Astrocyte (in vitro differentiated cells and primary cell): ENCODE results near the gene ICA1. TPM values are rescaled to one million over a fixed set of nuclear protein-coding genes. Genes with fewer than 3 reads are reported as not detected.

Experiments used
- DNase-seq: peaks from one replicate; pipeline ENCODE4 v3.0.0-alpha.2; 2010; ENCODE audit warnings: low read depth
- FAIRE-seq: peaks from 2 replicates; lab custom pipeline; 2011; peaks lifted over from hg19 to GRCh38; lab: Jason Lieb, UNC
- H2AFZ ChIP-seq: 2 replicates; pipeline ENCODE4 v1.6.0; 2012; ENCODE audit warnings: low read depth, low read length, inconsistent platforms
- H3K27ac ChIP-seq: 2 replicates; pipeline ENCODE4 v1.5.1; 2011; ENCODE audit warnings: low read depth, low read length, inconsistent platforms
- H3K27me3 ChIP-seq: 2 replicates; pipeline ENCODE4 v1.6.0; 2011; ENCODE audit warnings: low read length, inconsistent platforms; ENCODE audit not compliant: insufficient read depth
- H3K36me3 ChIP-seq: 2 replicates; pipeline ENCODE4 v1.5.1; 2011; ENCODE audit warnings: low read length, inconsistent platforms; ENCODE audit not compliant: insufficient read depth
- H3K4me1 ChIP-seq: 2 replicates; pipeline ENCODE4 v1.5.1; 2011; ENCODE audit warnings: low read length, inconsistent platforms; ENCODE audit not compliant: insufficient read depth
- H3K4me2 ChIP-seq: 2 replicates; pipeline ENCODE4 v1.6.0; 2012; ENCODE audit warnings: low read length, inconsistent platforms
- H3K4me3 ChIP-seq: 2 replicates; pipeline ENCODE4 v1.5.1; 2011; ENCODE audit warnings: low read depth, mild to moderate bottlenecking, low read length, inconsistent platforms; ENCODE audit not compliant: insufficient read depth
- H3K79me2 ChIP-seq: 2 replicates; pipeline ENCODE4 v1.6.0; 2012; ENCODE audit warnings: mild to moderate bottlenecking, low read length, inconsistent platforms; ENCODE audit not compliant: insufficient read depth
- H3K9ac ChIP-seq: 2 replicates; pipeline ENCODE4 v1.6.0; 2012; ENCODE audit warnings: mild to moderate bottlenecking, low read length, inconsistent platforms
- H3K9me3 ChIP-seq: 2 replicates; pipeline ENCODE4 v1.5.1; 2012; ENCODE audit warnings: low read depth, mild to moderate bottlenecking, low read length, inconsistent platforms; ENCODE audit not compliant: insufficient read depth
- H4K20me1 ChIP-seq: 2 replicates; pipeline ENCODE4 v1.6.0; 2012; ENCODE audit warnings: low read length, inconsistent platforms; ENCODE audit not compliant: insufficient read depth
- H3K27ac Mint-ChIP-seq: one replicate; pipeline ENCODE4 v1.8.0; 2021; ENCODE audit warnings: mild to moderate bottlenecking, mixed read lengths; ENCODE audit not compliant: unreplicated experiment
- H3K27me3 Mint-ChIP-seq: one replicate; pipeline ENCODE4 v1.8.0; 2021; ENCODE audit warnings: low read depth, mixed read lengths; ENCODE audit not compliant: unreplicated experiment
- H3K36me3 Mint-ChIP-seq: one replicate; pipeline ENCODE4 v1.8.0; 2021; ENCODE audit warnings: low read depth, mixed read lengths; ENCODE audit not compliant: unreplicated experiment
- H3K4me1 Mint-ChIP-seq: one replicate; pipeline ENCODE4 v1.8.0; 2021; ENCODE audit warnings: low read depth, mixed read lengths; ENCODE audit not compliant: unreplicated experiment
- H3K4me3 Mint-ChIP-seq: one replicate; pipeline ENCODE4 v1.8.0; 2021; ENCODE audit warnings: mild to moderate bottlenecking, moderate library complexity, mixed read lengths; ENCODE audit not compliant: unreplicated experiment
- H3K9me3 Mint-ChIP-seq: one replicate; pipeline ENCODE4 v1.8.0; 2021; ENCODE audit warnings: mild to moderate bottlenecking, mixed read lengths; ENCODE audit not compliant: unreplicated experiment
- EZH2 ChIP-seq: IDR thresholded peaks from 2 replicates; pipeline ENCODE4 v1.6.1; 2012; ENCODE audit warnings: mild to moderate bottlenecking, low read length, inconsistent platforms; ENCODE audit not compliant: insufficient read depth
- total RNA-seq: library from RNA; stranded (reverse); gene quantifications from 2 replicates; pipeline ENCODE4 v1.2.1, GENCODE V29; 2021
- TF ChIP-seq, protein P1 (sequence below): IDR thresholded peaks from 2 replicates; pipeline ENCODE4 v1.5.1; 2011; ENCODE audit warnings: low read depth, mild to moderate bottlenecking, inconsistent platforms, low read length, moderate library complexity; ENCODE audit not compliant: insufficient read depth

The ICA1 gene
- total RNA-seq, 1 donor from 2014 or later = 8.0 TPM

DNA sequence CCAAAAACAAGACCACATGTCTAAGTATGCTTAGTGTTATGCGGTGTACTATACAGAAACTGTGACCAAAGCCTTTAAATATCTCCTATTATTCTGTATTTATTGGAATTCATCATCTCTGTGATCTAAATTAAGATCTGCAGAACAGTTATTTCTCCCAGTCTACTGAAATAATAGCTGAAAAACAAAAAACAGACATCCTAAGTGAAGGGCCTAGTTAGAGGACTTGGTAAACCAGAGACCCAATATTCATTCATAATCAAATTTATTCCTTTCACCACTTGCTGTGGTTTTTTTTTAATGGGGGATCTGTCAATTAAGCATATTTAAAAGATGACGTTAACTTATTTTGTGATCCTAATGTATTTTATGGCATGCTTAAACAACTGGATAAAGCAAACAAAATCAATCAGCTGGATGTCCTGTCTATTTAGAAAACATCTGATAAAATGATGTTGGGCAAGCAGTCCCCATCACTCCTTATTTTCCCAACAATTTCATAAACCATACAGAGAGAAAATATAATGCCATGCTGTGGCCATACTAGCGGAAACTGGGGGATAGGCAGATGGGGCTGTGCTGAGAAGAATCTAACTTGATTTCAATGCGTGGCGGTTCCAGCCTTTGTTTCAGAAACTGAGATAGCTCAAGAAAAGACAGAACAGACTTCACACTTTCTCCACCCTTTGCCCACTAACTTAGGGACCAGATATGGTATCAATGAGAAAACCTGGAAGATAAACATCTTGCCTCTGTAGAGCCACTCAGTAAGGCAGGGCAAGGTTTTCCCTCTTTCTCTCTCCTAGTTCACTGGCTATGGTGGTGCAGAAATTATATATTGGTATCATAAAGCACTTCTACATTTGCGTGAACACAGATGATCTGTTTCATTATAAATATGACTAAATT lies 32.9 kb downstream of the ICA1 start:
- Mint-ChIP-seq H3K36me3 (no peaks in the 10 kb centered on the region), H3K27me3 (no peaks in the 10 kb centered on the region), H3K9me3 (no peaks in the 10 kb centered on the region), H3K27ac (no peak overlapping the region), H3K4me3 (no peak overlapping the region), H3K4me1 (peaks cover 6% of the 10 kb centered on the region)
- Histone ChIP-seq H3K36me3 (no peaks in the 10 kb centered on the region), H4K20me1 (no peaks in the 10 kb centered on the region), H3K4me3 (no peak overlapping the region), H3K4me1 (no peaks in the 10 kb centered on the region), H3K9ac (no peak overlapping the region), H3K27me3 (no peaks in the 10 kb centered on the region), H3K27ac (no peak overlapping the region), H3K9me3 (no peaks in the 10 kb centered on the region), H3K4me2 (no peak overlapping the region), H2AFZ (no peak overlapping the region), H3K79me2 (no peaks in the 10 kb centered on the region)
- DNase-seq (no peak), FAIRE-seq (no peak)
- TF ChIP-seq, protein P1, sequence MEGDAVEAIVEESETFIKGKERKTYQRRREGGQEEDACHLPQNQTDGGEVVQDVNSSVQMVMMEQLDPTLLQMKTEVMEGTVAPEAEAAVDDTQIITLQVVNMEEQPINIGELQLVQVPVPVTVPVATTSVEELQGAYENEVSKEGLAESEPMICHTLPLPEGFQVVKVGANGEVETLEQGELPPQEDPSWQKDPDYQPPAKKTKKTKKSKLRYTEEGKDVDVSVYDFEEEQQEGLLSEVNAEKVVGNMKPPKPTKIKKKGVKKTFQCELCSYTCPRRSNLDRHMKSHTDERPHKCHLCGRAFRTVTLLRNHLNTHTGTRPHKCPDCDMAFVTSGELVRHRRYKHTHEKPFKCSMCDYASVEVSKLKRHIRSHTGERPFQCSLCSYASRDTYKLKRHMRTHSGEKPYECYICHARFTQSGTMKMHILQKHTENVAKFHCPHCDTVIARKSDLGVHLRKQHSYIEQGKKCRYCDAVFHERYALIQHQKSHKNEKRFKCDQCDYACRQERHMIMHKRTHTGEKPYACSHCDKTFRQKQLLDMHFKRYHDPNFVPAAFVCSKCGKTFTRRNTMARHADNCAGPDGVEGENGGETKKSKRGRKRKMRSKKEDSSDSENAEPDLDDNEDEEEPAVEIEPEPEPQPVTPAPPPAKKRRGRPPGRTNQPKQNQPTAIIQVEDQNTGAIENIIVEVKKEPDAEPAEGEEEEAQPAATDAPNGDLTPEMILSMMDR = no peak
- no peak for TF ChIP-seq EZH2

DNA sequence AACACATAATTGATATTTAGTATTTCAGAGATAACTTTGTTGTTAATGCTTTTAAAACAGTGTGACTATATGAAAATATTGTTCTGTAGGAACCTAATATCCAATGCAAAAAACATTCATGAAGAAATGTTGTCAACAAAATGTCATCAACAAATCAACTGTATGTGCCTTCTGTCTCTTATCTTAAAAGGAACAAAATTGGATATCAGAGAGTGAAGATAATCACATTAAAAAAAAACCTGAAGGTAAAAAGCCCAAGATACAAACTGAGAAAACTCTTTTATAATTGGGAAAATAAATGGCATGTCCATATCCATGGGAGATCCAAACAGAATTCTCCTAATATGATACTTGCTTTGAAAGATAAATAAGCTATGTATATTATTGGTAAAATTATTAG lies 33.9 kb downstream of the ICA1 start:
- no peak overlapping the region for H3K4me2 ChIP-seq
- peaks cover 6% of the 10 kb centered on the region for H3K4me1 Mint-ChIP-seq

More for the DNA sequence above, 33.9 kb downstream of the ICA1 start:
- H3K4me3 ChIP-seq = no peak overlapping the region
- H3K27me3 ChIP-seq = no peaks in the 10 kb centered on the region
- no peaks in the 10 kb centered on the region for H3K9me3 Mint-ChIP-seq
- FAIRE-seq = no peak
- H3K27me3 Mint-ChIP-seq = no peaks in the 10 kb centered on the region
- no peaks in the 10 kb centered on the region for H3K36me3 Mint-ChIP-seq
- no peaks in the 10 kb centered on the region for H3K4me1 ChIP-seq
- no peak overlapping the region for H3K27ac ChIP-seq
- DNase-seq = no peak
- no peak for TF ChIP-seq EZH2
- TF ChIP-seq, protein P1 = no peak
- H3K27ac Mint-ChIP-seq = no peak overlapping the region
- H4K20me1 ChIP-seq = no peaks in the 10 kb centered on the region
- H3K36me3 ChIP-seq = no peaks in the 10 kb centered on the region
- H3K4me3 Mint-ChIP-seq = no peak overlapping the region
- H3K79me2 ChIP-seq = no peaks in the 10 kb centered on the region
- no peak overlapping the region for H3K9ac ChIP-seq
- no peaks in the 10 kb centered on the region for H3K9me3 ChIP-seq
- no peak overlapping the region for H2AFZ ChIP-seq
